Right lobe of liver (tissue), 6 donors: ENCODE data around the gene HIRA. TPM values are rescaled to one million over a fixed set of nuclear protein-coding genes. Genes with fewer than 3 reads are reported as not detected.

ENCODE experiments used
- ATAC-seq, 4 donors: fragments of 200-7000 bp; cut with Tn5 transposase; one replicate each; pipeline ENCODE4 v1.9.1; 2020; ENCODE audit warnings: mild to moderate bottlenecking in 4 of 4, moderate library complexity in 4 of 4
- DNase-seq, 3 donors: peaks; one replicate each; pipeline ENCODE4 v3.0.0-alpha.2; 2020
- H3K27ac ChIP-seq, 3 donors: fragments of 200-600 bp; one replicate each; pipeline ENCODE4 v1.8.0; 2022
- H3K27me3 ChIP-seq, 2 donors: fragments of 200-600 bp; one replicate each; pipeline ENCODE4 v1.8.0; 2022
- H3K36me3 ChIP-seq, 4 donors: fragments of 200-600 bp; sonication (generic) in 1 of 4; one replicate each; pipeline versions ENCODE4 v1.5.1 to v1.8.0; 2017 to 2022; ENCODE audit warnings: control low read depth in 1 of 4
- H3K4me1 ChIP-seq, 4 donors: fragments of 200-600 bp; sonication (generic) in 1 of 4; one replicate each; pipeline versions ENCODE4 v1.5.1 to v1.8.0; 2017 to 2022; ENCODE audit warnings: control low read depth in 1 of 4
- H3K4me3 ChIP-seq, 3 donors: fragments of 200-600 bp; one replicate each; pipeline ENCODE4 v1.8.0; 2022
- H3K9me3 ChIP-seq, 4 donors: fragments of 200-600 bp; sonication (generic) in 1 of 4; one replicate each; pipeline versions ENCODE4 v1.5.1 to v1.8.0; 2017 to 2022; ENCODE audit warnings: control low read depth in 1 of 4
- CTCF ChIP-seq, 4 donors: fragments of 200-600 bp in 3 of 4; fragments of 450-650 bp in 1 of 4; IDR thresholded peaks; one replicate each; pipeline versions ENCODE4 v1.5.1 to v1.8.0; 2016 to 2022; ENCODE audit warnings: antibody characterized with exemption in 4 of 4, mild to moderate bottlenecking in 2 of 4
- POLR2A ChIP-seq: fragments of 450-650 bp; IDR thresholded peaks from one replicate; pipeline ENCODE4 v1.6.1; 2017; ENCODE audit warnings: antibody characterized with exemption, mild to moderate bottlenecking
- WGBS: methylation state at CpG from one replicate; pipeline ENCODE4 v1.1.6; 2018; ENCODE audit warnings: low coverage, low lambda C conversion rate; ENCODE audit not compliant: insufficient coverage; ENCODE audit errors: missing lambda C conversion rate; 5-methylcytosine and 5-hydroxymethylcytosine counted together
- intact Hi-C, 2 donors: fragments of 100-400 bp; cut with DNase I; formaldehyde crosslinking; loops; one replicate each; pipeline versions ENCODE4 v1.11.2 to v1.14.1; 2022
- total RNA-seq, 6 experiments: library from RNA; depleted of rRNA in 2 of 6; stranded (reverse); fragments of >200 nt in 2 of 6; fragmentation: NEBNext Ultra II Directional in 3 of 6; extraction: Animal tissue kit (Norgen Biotek cat#: 25700) in 3 of 6; gene quantifications; one replicate each; pipeline versions ENCODE4 v1.1.0 to v1.2.4, GENCODE V29; 2016 to 2023
- donor health status: DM: no; HTN: yes; CAD: no.
- donor health status: DM: no; HTN: no; CAD: no.
- donor health status: DM: no; HTN: no; CAD: no.
- donor health status: DM: no; HTN: yes; CAD: no.
- donor health status: DM: no; HTN: yes; CAD: no.

HIRA gene
- total RNA-seq, 6 experiments from 2014 or later, result 14.6 to 25.0 (median 17.8) TPM

- ATAC-seq, result no peak
- DNase-seq, result no peak
- Histone ChIP-seq H3K9me3 (no peaks in the 10 kb centered on the region), H3K27ac (no peak overlapping the region), H3K4me1 (no peaks in the 10 kb centered on the region), H3K36me3 (peaks cover 7 to 99% (median 59%) of the 10 kb centered on the region in 4 donors), H3K4me3 (no peak overlapping the region), H3K27me3 (no peaks in the 10 kb centered on the region)
- TF ChIP-seq POLR2A (no peak), CTCF (IDR thresholded peaks at IDR 0.05) (no peak)
- intact Hi-C loops, result no loop called here
- WGBS, result 93% methylated on average over 8 of the region's 8 CpGs
Observed at GRCh38 chr22:19356708-19357269, 74.7 kb downstream of the HIRA start.

- Histone ChIP-seq H3K27ac (no peak overlapping the region), H3K27me3 (no peaks in the 10 kb centered on the region), H3K36me3 (peaks cover 7 to 99% (median 61%) of the 10 kb centered on the region in 4 donors), H3K4me1 (no peaks in the 10 kb centered on the region), H3K4me3 (no peak overlapping the region), H3K9me3 (no peaks in the 10 kb centered on the region)
- TF ChIP-seq CTCF (IDR thresholded peaks at IDR 0.05) (no peak), POLR2A (no peak)
- WGBS, result 60% methylated on average over 2 of the region's 7 CpGs
- DNase-seq, result no peak
- intact Hi-C loops, result no loop called here
- no peak for ATAC-seq
Observed at GRCh38 chr22:19355413-19356157, 75.9 kb downstream of the HIRA start.

GRCh38 chr22:19354201-19354600, 77.3 kb downstream of the HIRA start:
- ATAC-seq (no peak), DNase-seq (no peak)

GRCh38 chr22:19353363-19354131, 78.0 kb downstream of the HIRA start:
- H3K9me3 ChIP-seq, result no peaks in the 10 kb centered on the region
- DNase-seq, result no peak
- no peak for TF ChIP-seq POLR2A
- no peak for TF ChIP-seq CTCF (IDR thresholded peaks at IDR 0.05)
- H3K27me3 ChIP-seq, result no peaks in the 10 kb centered on the region
- peaks cover 0 to 98% (median 58%) of the 10 kb centered on the region in 4 donors for H3K36me3 ChIP-seq
- H3K4me3 ChIP-seq, result no peak overlapping the region
- H3K27ac ChIP-seq, result no peak overlapping the region
- ATAC-seq, result peak in 2 of 4 donors; percentile 7 to 21
- no CpG with 5 or more reads among the region's 18 CpGs for WGBS
- intact Hi-C loops, result no loop called here
- no peaks in the 10 kb centered on the region for H3K4me1 ChIP-seq

More at GRCh38 chr22:19354201-19354600, 77.3 kb downstream of the HIRA start:
- Histone ChIP-seq H3K4me3 (no peak overlapping the region), H3K9me3 (no peaks in the 10 kb centered on the region), H3K27me3 (no peaks in the 10 kb centered on the region), H3K27ac (no peak overlapping the region), H3K36me3 (peaks cover 0 to 100% (median 59%) of the 10 kb centered on the region in 4 donors), H3K4me1 (no peaks in the 10 kb centered on the region)
- WGBS, result no CpG with 5 or more reads among the region's 5 CpGs
- intact Hi-C loops, result no loop called here
- no peak for TF ChIP-seq POLR2A
- TF ChIP-seq CTCF (IDR thresholded peaks at IDR 0.05), result no peak
